MV-4-11 (cell line): ENCODE results near the gene CDC42BPB.

ENCODE experiments used
- DNase-seq: peaks from one replicate; lab custom pipeline; 2025; lab: John Stamatoyannopoulos, UW

The CDC42BPB gene

GRCh38 chr14:103094406-103095209 is 37.3 kb upstream of the CDC42BPB start, which contains the start of gene EXOC3L4:
Gene EXOC3L4, plus strand, starts transcription at chr14:103094725. Its CDS starts 5,495 bp downstream, at chr14:103100220.
- peak; percentile 19 for DNase-seq

DNA sequence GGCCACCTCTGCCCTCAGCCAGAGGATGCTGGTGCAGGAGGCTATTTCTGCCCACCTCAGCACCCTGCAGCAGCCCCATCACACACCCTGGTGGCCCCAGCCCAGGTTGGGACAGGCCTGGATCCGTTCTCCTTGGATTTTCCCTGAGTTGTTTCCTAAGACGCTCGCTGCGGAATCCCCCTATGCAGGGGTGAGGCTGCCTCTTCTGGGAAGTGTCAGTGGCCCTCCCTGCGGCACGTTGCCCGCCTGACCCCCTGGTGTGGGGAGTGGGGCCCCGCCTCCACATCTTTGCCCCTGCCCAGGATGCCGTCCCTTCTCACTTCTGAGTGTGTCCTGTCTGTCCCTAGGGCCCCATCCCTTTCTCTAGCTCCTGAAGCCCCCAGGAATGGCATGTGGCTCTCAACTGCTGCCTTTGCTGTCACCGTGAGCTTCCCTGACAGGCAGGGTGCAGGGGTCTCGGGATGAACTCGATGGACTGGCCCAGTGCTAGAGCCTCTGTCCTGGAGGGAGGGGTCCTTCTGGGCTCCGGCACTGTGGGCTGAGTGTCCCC is 36.6 kb upstream of the CDC42BPB start:
- no peak for DNase-seq

DNA sequence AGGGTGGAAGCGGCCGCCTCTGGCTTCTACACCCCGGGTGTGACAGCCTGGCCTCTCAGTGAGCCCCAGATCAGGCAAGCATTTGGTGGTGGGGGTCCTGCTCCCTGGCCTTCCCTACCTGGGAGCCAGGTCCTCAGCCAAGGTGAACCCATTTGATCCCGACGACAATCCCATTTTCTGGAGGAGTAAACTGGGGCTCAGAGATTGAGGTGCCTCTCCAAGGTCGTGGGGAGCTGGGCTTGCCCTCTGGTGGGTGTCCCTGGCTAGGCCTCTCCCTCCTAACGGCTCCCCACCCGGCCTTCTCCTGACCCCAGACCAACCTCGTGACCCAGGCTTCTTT is 34.5 kb upstream of the CDC42BPB start:
- no peak for DNase-seq

GRCh38 chr14:103091041-103091882 is 33.9 kb upstream of the CDC42BPB start:
- DNase-seq: peak; percentile 76

DNA sequence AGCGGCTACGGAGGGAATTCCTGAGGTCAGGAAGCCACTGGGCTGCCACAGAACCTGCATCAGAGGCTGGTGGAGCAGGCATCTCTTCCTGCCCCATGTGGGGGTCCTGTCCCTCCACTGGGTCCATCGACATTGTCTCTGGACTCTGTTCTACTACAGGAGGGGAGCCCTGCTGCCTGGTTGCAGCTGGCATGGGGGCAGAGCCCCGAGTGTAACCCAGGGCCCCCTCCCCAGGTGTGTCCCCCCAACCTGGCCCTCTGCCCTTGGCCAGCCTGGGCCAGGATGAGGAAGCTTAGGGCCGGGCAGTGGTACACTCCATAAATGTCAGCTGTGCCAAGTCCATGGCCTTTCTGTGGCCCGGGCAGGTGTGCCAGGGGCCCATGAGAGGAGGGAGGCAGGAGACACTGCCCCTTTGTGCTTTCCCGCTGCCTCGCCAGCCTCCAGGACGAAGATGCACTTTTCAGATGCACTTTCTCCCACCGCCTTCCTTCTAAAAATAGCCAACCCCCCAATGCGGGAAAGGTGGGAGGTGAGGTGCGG is 33.2 kb upstream of the CDC42BPB start:
- no peak for DNase-seq

GRCh38 chr14:103089386-103090335 is 32.3 kb upstream of the CDC42BPB start:
- DNase-seq: no peak

GRCh38 chr14:103088921-103089320 is 31.6 kb upstream of the CDC42BPB start:
- no peak for DNase-seq

DNA sequence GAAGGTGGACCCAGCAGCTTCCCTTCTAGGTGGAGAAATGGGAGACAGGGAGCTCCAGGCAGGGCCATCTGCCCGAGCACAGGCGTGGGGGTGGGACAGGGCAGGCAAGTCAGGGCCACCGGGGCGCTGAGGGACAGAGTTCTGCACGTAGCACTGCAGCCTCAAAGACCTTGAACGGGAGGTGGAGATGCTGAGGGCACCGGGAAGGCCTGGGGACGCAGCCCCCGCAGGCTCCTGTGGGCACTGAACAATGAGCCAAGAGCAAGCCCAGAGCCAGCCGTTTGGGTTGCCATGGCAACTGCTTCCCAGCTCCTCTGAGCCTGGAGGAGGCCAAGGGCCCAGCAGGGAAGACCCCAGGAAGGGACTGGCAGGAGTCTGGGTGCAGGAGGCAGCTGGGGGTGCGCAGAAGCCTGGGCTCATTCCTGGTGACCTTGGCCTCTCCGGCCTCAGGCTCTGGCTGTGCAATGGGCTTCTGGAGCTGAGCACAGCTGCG is 30.0 kb upstream of the CDC42BPB start:
- no peak for DNase-seq

DNA sequence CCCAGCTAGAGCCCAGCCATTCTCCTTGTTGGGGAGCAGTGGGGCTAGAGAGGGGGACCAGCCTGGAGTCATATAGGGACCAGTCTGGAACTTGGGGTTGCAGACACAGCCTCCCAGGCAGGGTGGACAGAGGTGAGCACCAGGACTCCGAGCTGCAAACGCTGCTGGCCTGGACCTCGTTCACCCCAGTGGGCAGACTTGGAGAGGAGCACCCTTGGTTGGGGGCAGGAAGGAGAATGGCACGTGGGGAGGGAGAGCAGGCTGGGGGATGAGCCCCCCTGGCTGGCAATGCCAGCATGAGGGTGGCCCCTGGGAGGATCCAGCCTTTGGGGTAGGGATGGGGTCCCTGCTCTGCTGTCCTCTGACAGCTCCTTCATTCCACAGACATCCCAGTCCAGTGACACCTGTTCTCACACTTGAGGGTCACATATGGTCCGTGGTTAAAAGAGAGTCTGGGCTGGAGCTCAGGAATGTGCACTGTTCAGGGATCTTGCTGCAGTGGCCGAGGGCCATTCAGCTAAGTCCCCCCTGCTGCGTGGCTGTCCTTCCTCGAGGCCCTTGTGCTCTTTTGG is 29.5 kb upstream of the CDC42BPB start:
- DNase-seq: no peak

DNA sequence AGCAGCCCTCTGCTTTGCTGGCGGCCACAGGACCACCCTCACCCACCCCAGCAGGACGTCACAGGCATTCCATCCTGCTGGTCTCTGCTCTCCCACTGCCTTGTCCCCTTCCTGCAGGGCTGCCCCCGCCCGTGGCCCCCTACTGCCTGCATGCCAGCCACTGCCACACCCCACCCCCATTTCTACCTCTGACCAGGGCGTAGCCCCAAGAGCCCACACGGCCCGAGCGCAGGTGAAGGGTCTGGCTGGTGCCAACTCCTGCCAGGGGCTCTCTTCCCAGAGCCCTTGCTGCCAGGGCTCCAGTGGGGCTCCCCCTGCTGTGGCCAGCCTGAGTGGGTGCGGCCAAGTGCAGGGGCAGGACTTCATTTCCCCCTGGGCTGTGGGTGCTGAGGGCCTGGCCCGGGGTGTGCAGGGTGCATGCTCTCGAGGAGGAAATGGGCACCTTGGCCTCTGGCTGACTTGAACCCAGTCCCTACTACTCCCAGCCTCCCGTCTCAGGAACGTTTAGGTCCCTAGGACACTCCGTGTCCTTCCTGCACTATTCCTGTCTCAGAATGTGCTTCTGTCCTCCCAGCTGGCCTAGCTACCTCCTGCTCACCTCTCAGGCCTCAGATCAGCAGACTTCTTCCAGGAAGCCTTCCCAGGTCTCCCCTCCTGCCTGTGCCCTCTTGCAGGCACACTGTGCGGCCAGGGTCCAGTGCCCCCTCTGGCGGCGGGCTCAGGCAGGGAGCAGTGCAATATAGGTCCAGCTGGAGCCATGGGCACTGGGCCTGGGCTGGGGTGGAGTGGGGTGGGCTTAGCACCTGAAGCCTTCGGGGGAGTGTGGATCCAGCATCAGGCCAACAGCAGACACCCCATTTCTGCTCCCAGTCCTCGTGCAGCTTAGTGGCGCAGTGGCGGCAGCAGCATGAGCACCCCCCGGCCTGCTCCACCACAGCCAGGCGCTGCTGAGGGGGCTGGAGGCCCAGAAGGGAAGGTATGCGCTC is 28.1 kb upstream of the CDC42BPB start:
- no peak for DNase-seq

DNA sequence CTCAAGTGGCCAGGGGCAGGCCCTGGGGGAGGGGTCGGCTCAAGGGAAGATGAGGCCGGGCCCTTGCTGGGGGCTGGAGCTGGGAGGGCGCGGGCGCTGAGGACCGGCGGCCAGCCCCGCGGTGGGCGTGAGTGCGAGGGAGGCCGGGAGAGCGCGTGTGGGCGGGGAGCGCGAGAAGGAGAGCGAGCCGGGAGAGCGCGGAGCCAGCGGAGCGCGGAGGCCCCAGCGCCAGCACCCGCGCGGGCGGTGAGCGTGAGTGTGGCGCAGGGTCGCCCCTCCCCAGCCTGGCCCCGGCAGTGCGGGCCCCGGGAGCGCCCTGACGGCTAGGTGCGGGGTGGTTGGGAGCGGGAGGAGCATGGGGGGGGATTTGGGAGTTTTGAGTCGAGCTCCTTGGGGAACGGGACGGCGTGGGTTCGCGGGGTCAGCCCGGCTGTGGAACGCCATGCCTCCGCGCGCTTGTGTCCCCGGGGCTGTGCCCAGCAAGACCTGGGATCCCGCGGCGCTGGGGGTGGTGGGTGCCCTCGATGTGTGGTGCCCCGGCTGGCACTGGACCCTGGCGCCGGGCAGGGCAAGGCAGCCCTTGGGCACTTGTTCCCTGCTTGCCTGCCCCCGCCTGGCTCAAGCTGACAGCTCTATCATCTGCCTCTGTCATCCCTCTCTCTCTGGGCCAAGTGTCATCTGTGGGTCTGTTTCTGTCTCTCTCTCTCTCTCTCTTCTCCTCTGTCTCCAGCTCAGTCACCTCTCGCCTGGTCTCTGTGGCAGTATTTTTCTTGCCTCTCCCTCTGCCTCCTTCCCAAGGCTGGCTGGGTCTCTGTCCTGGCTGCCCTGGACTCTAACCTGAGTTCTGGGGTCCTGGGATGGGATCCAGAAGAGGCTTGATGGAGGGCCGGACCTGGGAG is 26.9 kb upstream of the CDC42BPB start, which contains the start of gene LBHD2:
LBHD2 (plus strand) TSS at position 190 of the 899 bp plus-strand sequence. CDS start 1,803 bp downstream, outside the sequence.
- no peak for DNase-seq

DNA sequence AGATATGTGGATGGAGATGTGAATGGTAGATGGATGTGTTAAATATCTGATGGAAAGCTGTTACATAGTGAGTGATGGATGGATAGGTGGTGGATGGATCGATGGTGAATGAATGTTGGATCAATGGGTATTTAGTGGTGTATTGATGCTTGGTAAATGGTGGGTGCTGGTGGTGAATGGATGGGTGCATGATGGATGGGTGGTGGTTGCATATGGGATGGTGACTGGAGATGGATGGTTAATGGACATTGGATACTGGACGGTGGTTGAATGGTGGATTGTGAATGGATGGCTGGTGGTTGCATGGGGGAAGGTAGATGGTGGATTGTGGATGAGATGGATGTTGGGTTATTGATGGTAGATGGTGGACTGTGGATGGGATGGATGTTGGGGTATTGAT is 24.6 kb upstream of the CDC42BPB start:
- DNase-seq: no peak

GRCh38 chr14:103078860-103079587 is 21.7 kb upstream of the CDC42BPB start:
- DNase-seq: no peak

DNA sequence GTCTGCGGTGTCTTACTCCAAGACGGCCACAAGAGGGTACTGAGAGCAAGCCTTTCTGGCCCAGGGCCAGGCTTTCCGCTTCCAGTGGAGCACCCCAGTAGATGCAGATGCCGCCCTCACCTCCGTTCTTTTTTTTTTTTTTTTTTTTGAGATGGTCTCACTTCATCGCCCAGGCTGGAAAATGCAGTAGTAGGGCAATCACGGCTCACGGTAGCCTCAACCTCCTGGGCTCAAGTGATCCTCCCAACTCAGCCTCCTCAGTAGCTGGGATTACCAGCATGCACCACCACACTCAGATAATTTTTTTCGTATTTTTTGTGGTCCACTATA is 21.0 kb upstream of the CDC42BPB start:
- peak; percentile 72 for DNase-seq

- no peak for DNase-seq
Measured at GRCh38 chr14:103074729-103075367, 17.5 kb upstream of the CDC42BPB start.

GRCh38 chr14:103073876-103074728 is 16.8 kb upstream of the CDC42BPB start:
- no peak for DNase-seq
